GM12878 (cell line): ENCODE data around the gene GALNT15. TPM values are rescaled to one million over a fixed set of nuclear protein-coding genes. Genes with fewer than 3 reads are reported as not detected.

Experiments
- ATAC-seq: fragments of 200-7000 bp; cut with Tn5 transposase; 3 replicates; pipeline ENCODE4 v1.9.1; 2020; ENCODE audit warnings: mild to moderate bottlenecking, moderate library complexity
- BruUV-seq: library from RNA; stranded (reverse); fragments of 400-500 nt; replicated peaks from 2 replicates; lab custom pipeline; 2021; lab: Mats Ljungman, UMichigan
- CTCF ChIA-PET: fragments of 300-600 bp; sonication (Branson Sonifier 250); formaldehyde crosslinking; extraction: SDS; loops from one replicate; lab custom pipeline; 2021; ENCODE audit warnings: inconsistent platforms; lab: Yijun Ruan, JAX
- POLR2A ChIA-PET: fragments of 350-600 bp; formaldehyde crosslinking; extraction: SDS; loops from one replicate; lab custom pipeline; 2021; ENCODE audit warnings: inconsistent platforms; lab: Charles Lee
- RAD21 ChIA-PET: fragments of 300-600 bp; sonication (Branson Sonifier 250); formaldehyde crosslinking; loops from one replicate; lab custom pipeline; 2023; ENCODE audit warnings: antibody characterized with exemption; ENCODE audit not compliant: unreplicated experiment; lab: Charles Lee
- SMC1A ChIA-PET: fragments of 300-600 bp; sonication (Branson Sonifier 250); formaldehyde crosslinking; loops from one replicate; lab custom pipeline; 2023; ENCODE audit not compliant: unreplicated experiment, uncharacterized antibody; lab: Charles Lee
- DNase-seq: peaks from one replicate; pipeline ENCODE4 v3.0.0-alpha.2; 2011; ENCODE audit warnings: low read depth, low spot score
- FAIRE-seq: peaks from 3 replicates; lab custom pipeline; 2011; peaks lifted over from hg19 to GRCh38; lab: Jason Lieb, UNC
- H2AFZ ChIP-seq: 2 replicates; pipeline ENCODE4 v1.6.0; 2011; ENCODE audit warnings: low read depth, low read length, control low read depth; ENCODE audit not compliant: control insufficient read depth
- H3K27ac ChIP-seq: 2 replicates; pipeline ENCODE4 v1.5.1; 2011; ENCODE audit warnings: control low read depth; ENCODE audit not compliant: control insufficient read depth, insufficient read depth
- H3K27me3 ChIP-seq, 2 experiments: replicated peaks in 1 of 2; 2 replicates each; pipeline versions ENCODE4 v1.6.0 to v1.6.1; 2011; ENCODE audit warnings: low read length in 1 of 2; ENCODE audit not compliant: control insufficient read depth in 2 of 2, insufficient read depth in 2 of 2
- H3K36me3 ChIP-seq, 2 experiments: 2 replicates each; pipeline ENCODE4 v1.5.1; 2011; ENCODE audit warnings: low read length in 1 of 2; ENCODE audit not compliant: control insufficient read depth in 2 of 2, insufficient read depth in 2 of 2
- H3K4me1 ChIP-seq: 2 replicates; pipeline ENCODE4 v1.6.1; 2011; ENCODE audit warnings: mild to moderate bottlenecking, low read length, moderate library complexity, mixed read lengths; ENCODE audit not compliant: control insufficient read depth, insufficient read depth
- H3K4me2 ChIP-seq: 2 replicates; pipeline ENCODE4 v1.6.0; 2011; ENCODE audit warnings: control low read depth; ENCODE audit not compliant: control insufficient read depth, insufficient read depth
- H3K4me3 ChIP-seq: fragments of 200-600 bp; sonication (generic); 2 replicates; pipeline ENCODE4 v1.5.1; 2016
- H3K79me2 ChIP-seq: 2 replicates; pipeline ENCODE4 v1.6.0; 2011; ENCODE audit warnings: low read length; ENCODE audit not compliant: control insufficient read depth, insufficient read depth
- H3K9ac ChIP-seq: 2 replicates; pipeline ENCODE4 v1.8.0; 2011; ENCODE audit warnings: low read length, control low read depth, mixed read lengths; ENCODE audit not compliant: control insufficient read depth, insufficient read depth
- H3K9me3 ChIP-seq: replicated peaks from 3 replicates; pipeline ENCODE4 v1.5.1; 2011; ENCODE audit warnings: mild to moderate bottlenecking, low read length; ENCODE audit not compliant: control insufficient read depth, insufficient read depth
- H4K20me1 ChIP-seq: 2 replicates; pipeline ENCODE4 v1.6.0; 2011; ENCODE audit not compliant: control insufficient read depth, insufficient read depth
- ESRRA ChIP-seq: IDR thresholded peaks from 2 replicates; pipeline ENCODE4 v1.6.1; 2012; ENCODE audit warnings: mild to moderate bottlenecking, low read length, improper control_type of control experiment
- GABPA ChIP-seq: IDR thresholded peaks from 2 replicates; pipeline ENCODE4 v1.6.1; 2014; ENCODE audit warnings: antibody characterized with exemption, low read depth, mild to moderate bottlenecking, inconsistent platforms
- KLF5 ChIP-seq: fragments of 450-650 bp; IDR thresholded peaks from 2 replicates; pipeline ENCODE4 v1.6.1; 2014; ENCODE audit warnings: mild to moderate bottlenecking; ENCODE audit not compliant: partially characterized antibody
- NFXL1 ChIP-seq: fragments of 450-650 bp; IDR thresholded peaks from 2 replicates; pipeline ENCODE4 v1.6.1; 2017; ENCODE audit warnings: antibody characterized with exemption, mild to moderate bottlenecking, borderline replicate concordance
- RAD21 ChIP-seq: IDR thresholded peaks from 2 replicates; pipeline ENCODE4 v1.6.1; 2011; ENCODE audit warnings: mild to moderate bottlenecking, low read depth, low read length, moderate library complexity; ENCODE audit not compliant: insufficient read depth
- RFX5 ChIP-seq: IDR thresholded peaks from 2 replicates; pipeline ENCODE4 v1.6.1; 2011; ENCODE audit warnings: low read depth, low read length, improper control_type of control experiment
- TBL1XR1 ChIP-seq: IDR thresholded peaks from 2 replicates; pipeline ENCODE4 v1.6.1; 2012; ENCODE audit warnings: low read depth, low read length, improper control_type of control experiment
- WRNIP1 ChIP-seq: IDR thresholded peaks from 2 replicates; pipeline ENCODE4 v1.6.1; 2011; ENCODE audit warnings: low read depth, low read length, improper control_type of control experiment, borderline replicate concordance
- ZNF384 ChIP-seq: IDR thresholded peaks from 2 replicates; pipeline ENCODE4 v1.6.1; 2012; ENCODE audit warnings: low read depth, mild to moderate bottlenecking, low read length, improper control_type of control experiment, borderline replicate concordance
- WGBS: methylation state at CpG from one replicate; pipeline ENCODE4 v1.1.6; 2016; ENCODE audit warnings: low lambda C conversion rate; ENCODE audit not compliant: insufficient replicate concordance, insufficient coverage; ENCODE audit errors: missing lambda C conversion rate; 5-methylcytosine and 5-hydroxymethylcytosine counted together
- in situ Hi-C: fragments of 300-500 bp; cut with MboI; formaldehyde crosslinking; loops from 9 replicates; pipeline ENCODE4 v1.14.3; 2018; ENCODE audit warnings: mixed read lengths
- intact Hi-C: fragments of 100-400 bp; cut with micrococcal nuclease; formaldehyde crosslinking; loops from one replicate; pipeline ENCODE4 v1.14.2; 2022; ENCODE audit not compliant: unreplicated experiment
- polyA plus RNA-seq, 11 experiments: library from polyadenylated mRNA; depleted of rRNA in 4 of 11; unstranded in 6 of 11; stranded (reverse) in 5 of 11; fragments of >200 nt; fragmentation: Nextera tagmentation in 4 of 11; fragmentation: Illumina TruSeq in 1 of 11; extraction: Ambion mirVana in 4 of 11; extraction: Trizol in 1 of 11; gene quantifications; 1 replicate in 1 of 11; 2 replicates in 10 of 11; pipeline versions ENCODE4 v1.2.1 to v1.2.3, GENCODE V29; 2011 to 2016; ENCODE audit warnings: inconsistent platforms in 2 of 11, missing spikeins in 2 of 11, low read depth in 1 of 11
- total RNA-seq, 4 experiments: library from RNA; depleted of rRNA in 3 of 4; stranded (reverse); fragments of >200 nt in 3 of 4; fragmentation: Illumina TruSeq in 1 of 4; extraction: Trizol in 1 of 4; gene quantifications; 2 replicates each; pipeline versions ENCODE4 v1.2.1 to v1.2.3, GENCODE V29; 2013 to 2021
- TF ChIP-seq, protein P1 (sequence below): fragments of 450-650 bp; IDR thresholded peaks from 2 replicates; pipeline ENCODE4 v1.6.1; 2017; ENCODE audit warnings: mild to moderate bottlenecking, low read depth, inconsistent platforms; ENCODE audit not compliant: poor library complexity, severe bottlenecking
- TF ChIP-seq, protein P2 (sequence below): IDR thresholded peaks from 2 replicates; pipeline ENCODE4 v1.6.1; 2012; ENCODE audit warnings: low read depth, low read length, improper control_type of control experiment

The GALNT15 gene
- total and polyA plus RNA-seq, 10 of the 15 experiments (the other 5 are each of a cell fraction or from before 2014, with no cell fraction given): 0.03 to 0.05 TPM; not detected in 8

DNA sequence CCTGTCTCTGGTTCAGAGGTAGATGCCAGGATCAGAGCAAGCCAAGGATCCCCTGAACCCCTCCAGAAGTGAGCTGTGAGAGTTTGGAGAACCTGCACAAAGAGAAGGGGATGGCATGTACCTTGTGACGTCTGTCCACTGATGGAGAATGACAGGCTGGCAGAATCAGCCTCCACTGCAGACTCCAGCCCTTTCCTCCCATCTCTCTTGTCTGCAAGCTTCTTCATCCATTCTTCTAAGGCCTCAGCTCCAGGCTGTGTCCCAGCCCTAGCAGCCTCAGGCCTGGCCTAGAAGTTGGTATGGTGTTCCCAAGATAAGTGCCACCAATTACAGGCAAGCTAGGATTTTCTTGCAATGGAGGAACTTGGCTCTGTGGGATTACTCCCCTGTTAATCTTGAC is 8.6 kb downstream of the GALNT15 start:
- H3K79me2 ChIP-seq: no peaks in the 10 kb centered on the region
- ChIA-PET POLR2A (no interaction called here), CTCF (interaction anchor here (1.3 to 1.7 kb wide), 3 partner anchors 134 to 367 kb away, joined by 3 to 5 read pairs (median 3); no protein-coding TSS in a partner anchor), SMC1A (interaction anchor here (0.7 to 3.9 kb wide), 6 partner anchors 34 to 363 kb away, joined by 3 to 21 read pairs (median 4); no protein-coding TSS in a partner anchor), RAD21 (interaction anchor here (0.9 to 1.3 kb wide), 2 partner anchors 65 to 134 kb away, joined by 3 to 4 read pairs; no protein-coding TSS in a partner anchor)
- intact Hi-C loops (no loop called here), in situ Hi-C loops (no loop called here)
- no peaks in the 10 kb centered on the region for H3K36me3 ChIP-seq
- no peak overlapping the region for H3K4me2 ChIP-seq
- FAIRE-seq: no peak
- no peak for DNase-seq
- no peak overlapping the region for H3K4me3 ChIP-seq
- H2AFZ ChIP-seq: no peak overlapping the region
- no peak for TF ChIP-seq KLF5
- no peaks in the 10 kb centered on the region; a peak in 1 of 4 replicates for H3K27me3 ChIP-seq
- H3K27ac ChIP-seq: no peak overlapping the region
- H3K4me1 ChIP-seq: no peaks in the 10 kb centered on the region
- H3K9ac ChIP-seq: no peak overlapping the region
- H3K9me3 ChIP-seq: no peaks in the 10 kb centered on the region
- WGBS: 0% methylated on average over 1 of the region's 1 CpG
- ATAC-seq: no peak
- BruUV-seq: no TSS peak
- no peaks in the 10 kb centered on the region for H4K20me1 ChIP-seq

GRCh38 chr3:16183601-16184270 is 9.3 kb downstream of the GALNT15 start:
- ATAC-seq: no peak
- no peak overlapping the region for H2AFZ ChIP-seq
- SMC1A ChIA-PET: interaction anchor here (1.0 to 3.9 kb wide), 3 partner anchors 33 to 363 kb away, joined by 3 to 21 read pairs (median 4); no protein-coding TSS in a partner anchor
- no peak for TF ChIP-seq ZNF384
- no peak for TF ChIP-seq TBL1XR1
- no peak for TF ChIP-seq NFXL1
- TF ChIP-seq, protein P1, sequence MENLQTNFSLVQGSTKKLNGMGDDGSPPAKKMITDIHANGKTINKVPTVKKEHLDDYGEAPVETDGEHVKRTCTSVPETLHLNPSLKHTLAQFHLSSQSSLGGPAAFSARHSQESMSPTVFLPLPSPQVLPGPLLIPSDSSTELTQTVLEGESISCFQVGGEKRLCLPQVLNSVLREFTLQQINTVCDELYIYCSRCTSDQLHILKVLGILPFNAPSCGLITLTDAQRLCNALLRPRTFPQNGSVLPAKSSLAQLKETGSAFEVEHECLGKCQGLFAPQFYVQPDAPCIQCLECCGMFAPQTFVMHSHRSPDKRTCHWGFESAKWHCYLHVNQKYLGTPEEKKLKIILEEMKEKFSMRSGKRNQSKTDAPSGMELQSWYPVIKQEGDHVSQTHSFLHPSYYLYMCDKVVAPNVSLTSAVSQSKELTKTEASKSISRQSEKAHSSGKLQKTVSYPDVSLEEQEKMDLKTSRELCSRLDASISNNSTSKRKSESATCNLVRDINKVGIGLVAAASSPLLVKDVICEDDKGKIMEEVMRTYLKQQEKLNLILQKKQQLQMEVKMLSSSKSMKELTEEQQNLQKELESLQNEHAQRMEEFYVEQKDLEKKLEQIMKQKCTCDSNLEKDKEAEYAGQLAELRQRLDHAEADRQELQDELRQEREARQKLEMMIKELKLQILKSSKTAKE: no peak
- no peak for TF ChIP-seq RAD21
- TF ChIP-seq, protein P2, sequence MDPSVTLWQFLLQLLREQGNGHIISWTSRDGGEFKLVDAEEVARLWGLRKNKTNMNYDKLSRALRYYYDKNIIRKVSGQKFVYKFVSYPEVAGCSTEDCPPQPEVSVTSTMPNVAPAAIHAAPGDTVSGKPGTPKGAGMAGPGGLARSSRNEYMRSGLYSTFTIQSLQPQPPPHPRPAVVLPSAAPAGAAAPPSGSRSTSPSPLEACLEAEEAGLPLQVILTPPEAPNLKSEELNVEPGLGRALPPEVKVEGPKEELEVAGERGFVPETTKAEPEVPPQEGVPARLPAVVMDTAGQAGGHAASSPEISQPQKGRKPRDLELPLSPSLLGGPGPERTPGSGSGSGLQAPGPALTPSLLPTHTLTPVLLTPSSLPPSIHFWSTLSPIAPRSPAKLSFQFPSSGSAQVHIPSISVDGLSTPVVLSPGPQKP: no peak
- no peak for TF ChIP-seq WRNIP1
- no peak for TF ChIP-seq GABPA
- no peak for TF ChIP-seq ESRRA
- TF ChIP-seq RFX5: no peak
- POLR2A ChIA-PET: no interaction called here
- H3K27ac ChIP-seq: no peak overlapping the region
- intact Hi-C loops (no loop called here), in situ Hi-C loops (no loop called here)
- DNase-seq: no peak
- CTCF ChIA-PET: interaction anchor here (1.1 to 1.7 kb wide), 4 partner anchors 64 to 368 kb away, joined by 3 to 5 read pairs (median 3); no protein-coding TSS in a partner anchor
- H3K4me3 ChIP-seq: no peak overlapping the region
- H3K27me3 ChIP-seq: no peaks in the 10 kb centered on the region; a peak in 1 of 4 replicates
- BruUV-seq: no TSS peak
- no peak overlapping the region for H3K4me2 ChIP-seq
- H4K20me1 ChIP-seq: no peaks in the 10 kb centered on the region
- RAD21 ChIA-PET: interaction anchor here (0.9 to 1.3 kb wide), 2 partner anchors 64 to 134 kb away, joined by 3 to 4 read pairs; no protein-coding TSS in a partner anchor
- H3K9me3 ChIP-seq: no peaks in the 10 kb centered on the region
- H3K79me2 ChIP-seq: no peaks in the 10 kb centered on the region
- 27% methylated on average over 7 of the region's 7 CpGs for WGBS
- H3K4me1 ChIP-seq: no peaks in the 10 kb centered on the region
- no peaks in the 10 kb centered on the region for H3K36me3 ChIP-seq
- no peak overlapping the region for H3K9ac ChIP-seq
- no peak for FAIRE-seq
